Endometrium (tissue), 2 donors: ENCODE measurements around the gene EIF3B.
"Not testable (repeated sequence)": the region's sequence is repeated elsewhere in the genome, so short reads cannot be mapped to it uniquely, and the experiment has no call there.

Experiments
- FAIRE-seq: peaks from 2 replicates; lab custom pipeline; 2012; peaks lifted over from hg19 to GRCh38; lab: Jason Lieb, UNC
- donor health status: control.
- donor health status: control.

Gene EIF3B

DNA sequence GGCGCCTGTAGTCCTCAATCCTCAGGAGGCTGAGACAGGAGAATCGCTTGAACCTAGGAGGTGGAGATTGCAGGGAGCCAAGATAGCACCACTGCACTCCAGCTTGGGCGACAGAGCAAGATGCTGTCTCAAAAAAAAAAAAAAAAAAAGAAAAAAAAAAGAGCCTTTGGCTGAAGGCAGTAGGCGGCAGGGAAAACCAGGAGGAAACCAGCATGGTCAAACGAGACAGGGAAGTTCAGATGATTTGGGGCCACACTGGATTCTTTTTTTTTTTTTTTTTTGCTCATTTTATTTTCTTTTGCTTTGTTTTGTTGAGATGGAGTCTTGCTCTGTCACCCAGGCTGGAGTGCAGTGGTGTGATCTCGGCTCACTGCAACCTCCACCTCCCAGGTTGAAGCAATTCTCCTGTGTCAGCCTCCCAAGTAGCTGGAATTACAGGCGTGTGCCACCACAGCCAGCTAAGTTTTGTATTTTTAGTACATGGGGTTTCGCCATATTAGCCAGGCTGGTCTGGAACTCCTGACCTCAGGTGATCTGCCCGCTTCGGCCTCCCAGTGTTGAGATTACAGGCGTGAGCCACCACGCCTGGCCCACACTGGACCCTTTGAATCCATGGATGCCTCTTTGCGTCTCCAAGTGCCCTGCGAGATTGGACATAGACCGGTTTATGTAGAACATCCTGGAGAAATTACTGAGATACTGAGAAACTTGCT, 7.1 kb upstream of the EIF3B start:
- not testable (repeated sequence) for FAIRE-seq

DNA sequence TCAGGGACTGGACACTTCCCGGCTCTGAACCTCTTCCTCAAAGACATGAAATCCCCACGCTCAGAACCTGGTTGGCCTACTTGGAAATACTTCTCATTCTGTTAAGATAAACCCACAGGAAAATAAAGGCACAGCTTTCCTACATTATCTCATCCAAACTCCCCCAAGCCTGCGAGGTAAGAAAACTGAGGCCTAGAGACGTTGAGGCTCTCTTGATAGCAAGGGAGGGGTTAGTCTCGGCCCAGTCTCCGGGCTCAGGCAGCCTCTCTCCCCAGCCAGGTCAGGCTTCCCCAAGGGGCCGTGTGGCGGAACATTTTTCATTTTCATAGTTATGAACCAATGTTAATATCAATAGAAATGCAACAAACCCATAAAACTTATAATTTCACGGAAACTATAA, 4.6 kb upstream of the EIF3B start:
- no peak for FAIRE-seq

DNA sequence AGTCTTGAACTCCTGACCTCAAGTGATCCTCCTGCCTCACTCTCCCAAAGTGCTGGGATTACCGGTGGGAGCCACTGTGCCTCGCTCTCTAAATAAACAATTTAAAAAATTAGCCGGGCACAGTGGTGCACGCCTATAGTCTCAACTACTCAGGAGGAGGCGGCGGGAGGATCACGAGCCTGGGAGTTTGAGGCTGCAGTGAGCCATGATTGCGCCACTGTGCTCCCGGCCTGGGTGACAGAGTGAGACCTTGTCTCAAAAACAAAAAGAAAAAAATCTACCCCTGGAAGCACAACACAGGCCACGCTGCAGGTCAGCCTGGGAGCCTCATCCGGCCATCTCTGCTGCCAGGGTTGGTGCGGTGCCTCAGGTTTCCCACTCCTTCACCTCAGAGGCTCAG, 3.8 kb upstream of the EIF3B start:
- no peak for FAIRE-seq

DNA sequence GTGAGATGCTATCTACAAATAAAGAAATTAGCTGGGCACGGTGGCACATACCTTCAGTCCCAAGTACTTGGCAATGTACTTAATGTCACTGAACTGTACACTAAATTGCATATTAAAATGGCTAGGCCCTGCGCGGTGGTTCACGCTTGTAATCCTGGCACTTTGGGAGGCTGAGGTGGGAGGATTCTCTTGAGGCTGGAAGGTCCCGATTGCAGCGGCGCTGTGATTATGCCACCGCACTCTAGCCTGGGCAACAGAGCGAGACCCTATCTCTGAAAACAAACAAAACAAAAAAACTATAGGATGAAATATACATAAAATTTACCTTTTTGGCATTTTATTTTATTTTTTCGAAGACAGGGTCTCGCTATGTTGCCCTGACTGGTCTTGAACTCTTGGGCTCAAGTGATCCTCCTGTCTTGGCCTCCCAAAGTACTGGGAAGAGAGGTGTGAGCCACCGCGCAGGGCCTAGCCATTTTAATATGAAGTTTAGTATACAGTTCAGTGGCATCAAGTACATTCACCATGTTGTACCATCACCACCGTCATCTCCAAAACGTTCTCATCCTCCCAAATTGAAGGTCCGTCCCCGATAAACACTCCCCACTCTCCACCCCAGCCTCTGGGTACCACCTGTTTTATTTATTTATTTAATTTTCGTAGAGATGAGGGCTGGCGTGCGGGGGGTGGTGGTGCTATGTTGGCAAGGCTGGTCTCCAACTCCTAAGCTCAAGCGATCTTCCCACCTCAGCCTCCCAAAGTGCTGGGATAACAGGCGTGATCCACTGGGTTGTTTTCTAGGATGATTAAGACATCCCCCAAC, 1.3 kb upstream of the EIF3B start:
- no peak for FAIRE-seq

DNA sequence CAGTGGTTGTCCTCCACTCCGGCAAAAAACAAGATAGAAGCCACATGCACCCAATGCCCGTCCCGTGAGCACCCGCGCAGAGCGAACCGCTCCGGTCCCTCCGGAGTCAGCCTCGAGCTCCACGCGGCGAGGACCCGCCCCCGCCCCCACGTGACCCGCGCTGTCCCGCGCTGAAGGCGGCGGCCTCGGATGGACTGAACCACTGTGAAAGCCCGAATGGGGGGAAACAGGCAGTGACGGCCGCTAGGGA, 766 bp upstream of the EIF3B start:
- FAIRE-seq: no peak

DNA sequence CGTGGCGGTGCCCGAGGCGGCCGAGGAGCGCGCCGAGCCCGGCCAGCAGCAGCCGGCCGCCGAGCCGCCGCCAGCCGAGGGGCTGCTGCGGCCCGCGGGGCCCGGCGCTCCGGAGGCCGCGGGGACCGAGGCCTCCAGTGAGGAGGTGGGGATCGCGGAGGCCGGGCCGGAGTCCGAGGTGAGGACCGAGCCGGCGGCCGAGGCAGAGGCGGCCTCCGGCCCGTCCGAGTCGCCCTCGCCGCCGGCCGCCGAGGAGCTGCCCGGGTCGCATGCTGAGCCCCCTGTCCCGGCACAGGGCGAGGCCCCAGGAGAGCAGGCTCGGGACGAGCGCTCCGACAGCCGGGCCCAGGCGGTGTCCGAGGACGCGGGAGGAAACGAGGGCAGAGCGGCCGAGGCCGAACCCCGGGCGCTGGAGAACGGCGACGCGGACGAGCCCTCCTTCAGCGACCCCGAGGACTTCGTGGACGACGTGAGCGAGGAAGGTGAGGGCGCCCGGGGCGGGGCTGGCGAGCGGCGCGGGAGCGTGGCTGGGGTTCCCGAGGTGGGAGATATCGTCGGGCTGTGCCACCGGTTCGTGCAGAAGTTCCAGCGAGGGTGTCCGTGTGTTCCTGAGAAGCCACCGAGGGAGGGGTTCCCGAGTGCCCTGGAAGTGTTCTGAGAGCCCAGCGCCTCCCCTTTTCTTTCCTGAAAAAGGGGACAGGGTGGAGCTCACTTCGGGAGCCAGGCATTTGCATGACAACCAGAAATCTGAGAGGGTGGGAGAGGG, 495 bp downstream of the EIF3B start:
- no peak for FAIRE-seq

DNA sequence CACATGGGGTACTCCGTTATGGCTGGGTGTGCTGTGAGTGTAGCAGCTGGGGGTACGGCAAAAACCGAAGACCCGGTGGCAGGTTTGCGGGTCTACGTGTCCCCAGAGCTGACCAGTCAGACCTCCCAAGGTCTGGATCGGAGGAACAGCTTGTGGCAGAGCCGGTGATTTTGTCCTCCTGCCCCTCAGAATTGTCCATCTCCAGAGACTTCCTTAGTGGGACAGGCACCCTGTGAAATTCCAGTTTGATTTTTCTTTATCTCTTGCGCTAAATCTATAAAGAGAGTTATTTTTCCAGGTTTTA, 1.0 kb downstream of the EIF3B start:
- no peak for FAIRE-seq

DNA sequence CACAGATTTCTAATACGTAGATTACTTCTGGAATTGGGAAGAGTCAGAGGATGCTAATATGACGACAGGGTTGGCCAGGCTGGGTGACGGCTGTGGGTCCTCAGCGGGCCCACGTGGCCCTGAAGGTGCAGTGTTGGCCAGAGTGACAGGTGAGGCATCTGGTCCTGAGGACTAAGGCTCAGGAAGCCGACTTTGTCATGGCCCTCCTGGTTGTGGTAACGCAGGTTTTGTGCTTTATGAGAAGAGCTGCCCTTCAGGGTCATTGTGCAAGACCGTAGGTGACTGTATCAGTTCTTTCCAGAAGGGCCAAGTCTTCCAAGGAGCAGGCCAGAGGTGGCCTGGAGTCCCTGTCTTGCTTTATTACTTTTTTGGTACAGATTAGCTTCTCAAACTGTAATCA, 2.5 kb downstream of the EIF3B start:
- no peak for FAIRE-seq

DNA sequence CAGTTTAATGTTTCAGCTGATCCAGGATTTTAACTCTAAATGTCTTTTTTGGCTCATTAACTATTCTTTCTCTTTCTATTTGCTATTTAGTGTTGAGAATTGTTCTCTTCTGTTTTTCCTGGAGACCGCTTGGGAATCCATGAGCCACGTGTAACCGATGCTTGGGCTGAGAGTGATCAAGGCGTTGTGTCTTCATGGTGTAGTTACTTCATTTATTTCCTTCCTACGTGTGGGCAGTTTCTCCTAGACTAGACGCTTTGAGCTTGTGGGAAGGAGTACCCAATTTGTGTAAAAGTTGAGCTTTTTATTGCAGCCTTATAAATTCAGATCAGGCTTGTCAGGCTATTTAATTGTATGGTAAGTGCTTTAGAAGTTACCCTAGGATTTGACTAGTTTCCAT, 2.9 kb downstream of the EIF3B start:
- FAIRE-seq: no peak

DNA sequence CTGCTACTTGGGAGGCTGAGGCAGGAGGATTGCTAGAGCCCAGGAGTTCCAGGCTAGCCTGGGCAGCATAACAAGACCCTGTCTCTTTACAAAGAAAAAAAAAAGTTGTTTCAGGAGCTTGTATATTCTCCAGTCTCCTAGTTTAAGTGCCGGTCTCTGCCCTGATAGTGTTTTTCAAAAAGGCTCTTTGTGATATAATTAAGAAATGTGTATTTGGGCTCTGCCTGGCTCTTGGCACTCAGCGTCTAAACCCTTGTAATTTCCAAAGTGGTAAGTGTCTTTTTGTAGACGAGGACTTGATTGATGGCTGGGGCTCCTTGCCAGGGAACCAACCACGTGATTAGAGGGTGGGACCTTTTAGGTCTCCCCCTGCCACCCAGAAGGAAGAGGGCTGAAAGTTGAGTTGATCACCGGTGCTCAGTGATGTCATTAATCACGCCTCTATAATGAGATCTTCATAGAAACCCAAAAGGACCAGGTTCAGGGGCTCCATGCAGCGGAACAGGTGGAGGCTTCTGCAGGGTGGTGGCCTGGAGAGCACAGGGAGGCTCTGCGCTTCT, 4.4 kb downstream of the EIF3B start:
- no peak for FAIRE-seq

DNA sequence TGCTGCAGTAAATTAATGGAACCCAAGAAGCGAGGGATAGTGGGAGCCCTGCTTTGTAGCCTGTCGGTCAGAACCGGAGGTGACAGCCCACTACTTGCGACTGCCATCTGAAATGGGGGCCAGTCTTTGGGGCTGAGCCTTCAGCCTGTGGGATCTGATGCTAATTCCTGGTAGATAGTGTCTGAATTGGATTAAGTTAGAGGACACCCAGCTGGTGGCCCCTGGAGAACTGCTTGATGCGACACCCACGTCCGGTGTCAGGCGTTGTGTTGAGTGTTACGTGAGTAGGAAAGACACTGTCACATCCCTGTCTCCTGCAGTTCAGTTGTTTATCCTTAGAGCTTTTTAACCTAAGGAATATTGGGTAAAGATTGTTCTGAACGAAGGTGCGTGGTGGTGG, 5.0 kb downstream of the EIF3B start:
- no peak for FAIRE-seq

DNA sequence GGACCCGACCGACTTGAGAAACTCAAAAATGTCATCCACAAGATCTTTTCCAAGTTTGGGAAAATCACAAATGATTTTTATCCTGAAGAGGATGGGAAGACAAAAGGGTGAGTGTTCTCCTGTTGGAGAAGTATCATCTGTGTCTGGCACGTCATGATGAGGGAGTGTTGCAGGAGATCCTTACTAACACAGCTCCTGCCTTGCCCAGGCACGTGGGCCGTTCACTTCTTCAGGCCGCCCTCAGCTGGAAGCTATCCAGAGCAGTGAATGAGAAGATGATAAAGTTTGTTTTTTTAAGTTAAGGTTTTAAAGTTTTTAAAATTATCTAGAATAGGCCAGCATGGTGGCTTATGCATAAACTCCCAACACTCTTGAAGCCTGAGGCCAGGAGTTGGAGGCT, 6.2 kb downstream of the EIF3B start:
- no peak for FAIRE-seq

DNA sequence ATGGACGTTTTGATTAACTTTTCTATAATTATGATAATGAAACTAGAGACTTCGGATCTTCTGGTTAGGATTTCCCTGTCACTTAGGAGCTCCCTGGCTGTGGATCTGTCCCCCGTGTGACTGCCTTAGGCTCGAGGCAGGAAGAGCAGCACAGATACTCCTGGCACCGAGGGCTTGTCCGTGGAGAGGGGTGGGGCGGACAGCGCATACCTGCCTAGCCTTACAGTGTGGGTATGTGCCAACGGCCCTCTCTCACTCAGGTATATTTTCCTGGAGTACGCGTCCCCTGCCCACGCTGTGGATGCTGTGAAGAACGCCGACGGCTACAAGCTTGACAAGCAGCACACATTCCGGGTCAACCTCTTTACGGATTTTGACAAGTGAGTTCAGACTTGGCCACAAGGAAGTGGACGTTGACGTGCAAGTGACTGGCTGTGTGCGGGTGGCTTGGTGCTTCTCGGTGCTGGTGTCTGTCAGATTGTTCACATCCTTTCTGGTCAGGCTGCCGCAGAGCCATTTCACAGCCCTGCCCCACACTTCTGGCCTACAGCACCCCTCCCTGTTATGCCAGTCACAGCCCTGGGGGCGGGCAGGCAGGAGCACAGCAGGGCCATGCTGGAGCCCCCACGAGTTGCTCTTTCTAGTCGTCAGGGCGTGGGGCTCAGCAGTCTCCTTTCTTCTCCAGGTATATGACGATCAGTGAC, 7.9 kb downstream of the EIF3B start:
- no peak for FAIRE-seq

DNA sequence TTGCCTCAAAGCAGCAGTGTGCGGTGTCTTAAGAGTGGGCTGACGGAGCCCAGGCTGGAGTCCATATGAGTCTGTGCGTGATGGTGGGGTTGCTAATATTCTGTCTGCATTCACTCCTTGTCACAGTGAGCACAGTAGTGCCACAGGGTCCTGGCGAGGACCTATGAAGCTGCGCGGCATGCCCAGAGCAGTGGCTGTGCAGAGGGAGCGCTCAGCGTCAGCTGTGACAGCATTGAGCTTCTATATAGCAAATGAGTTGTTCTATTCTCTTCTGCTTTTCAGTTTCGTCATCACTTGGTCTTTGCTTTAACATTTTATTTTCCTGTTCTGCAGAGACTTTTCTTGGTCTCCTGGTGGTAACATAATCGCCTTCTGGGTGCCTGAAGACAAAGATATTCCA, 14.5 kb downstream of the EIF3B start:
- FAIRE-seq: no peak

DNA sequence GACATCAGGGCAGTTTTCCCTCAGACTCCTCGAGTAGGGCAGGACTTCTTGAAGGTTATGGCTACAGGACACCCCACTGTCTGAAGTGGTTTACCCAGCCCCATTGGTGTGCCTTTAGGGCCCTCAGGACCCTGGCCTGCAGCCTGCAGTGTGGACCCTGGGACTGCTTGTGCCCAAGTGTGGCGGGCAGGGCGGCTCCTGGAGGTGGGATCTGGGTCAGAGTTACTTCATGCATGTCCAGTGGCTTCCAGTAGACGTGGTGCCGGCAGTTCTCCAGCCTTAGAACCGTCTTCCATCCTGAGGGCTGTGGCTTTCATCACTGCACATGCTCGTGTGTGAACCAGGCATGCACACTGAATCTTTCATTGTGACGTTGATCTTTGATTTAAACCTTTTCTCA, 16.7 kb downstream of the EIF3B start:
- no peak for FAIRE-seq

DNA sequence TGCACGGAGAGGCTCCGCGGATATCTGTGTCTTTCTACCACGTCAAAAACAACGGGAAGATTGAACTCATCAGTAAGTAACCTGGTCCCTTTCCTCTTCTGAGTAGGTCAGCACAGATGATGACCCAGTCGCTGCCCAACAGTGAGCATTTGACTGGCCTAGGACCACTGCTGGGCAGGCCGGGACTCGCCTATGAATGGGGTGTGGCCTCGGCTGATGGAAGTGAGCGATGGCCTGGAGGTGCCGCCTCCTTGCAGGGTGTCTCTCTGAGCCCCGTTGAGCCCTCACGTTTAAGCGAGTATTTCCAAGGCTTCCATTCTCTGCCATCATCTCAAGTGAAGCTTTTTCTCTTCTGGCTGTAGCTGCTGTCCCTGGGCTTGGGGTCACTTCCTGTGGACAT, 18.1 kb downstream of the EIF3B start:
- FAIRE-seq: no peak

DNA sequence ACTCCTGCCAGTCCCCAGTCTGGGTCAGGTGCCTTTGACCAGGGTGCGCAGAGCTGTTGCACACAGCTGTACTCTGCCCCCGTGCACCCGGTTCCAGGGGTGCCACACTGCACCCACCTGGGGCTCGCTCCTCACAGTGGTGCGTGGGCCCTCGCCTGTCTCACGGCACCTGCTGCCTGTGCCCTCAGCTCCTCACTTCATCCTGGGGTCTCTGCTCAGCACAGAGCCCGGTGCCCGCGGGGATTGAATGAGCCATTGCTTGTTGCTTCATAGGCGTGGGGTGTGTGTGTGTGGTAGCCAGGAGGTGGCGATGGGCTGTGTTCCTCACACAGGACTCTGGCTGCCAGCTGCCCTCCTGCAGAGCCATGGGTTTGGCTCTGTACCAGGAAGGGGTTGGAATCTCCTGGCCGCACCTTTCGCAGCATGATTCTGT, 18.5 kb downstream of the EIF3B start:
- no peak for FAIRE-seq

DNA sequence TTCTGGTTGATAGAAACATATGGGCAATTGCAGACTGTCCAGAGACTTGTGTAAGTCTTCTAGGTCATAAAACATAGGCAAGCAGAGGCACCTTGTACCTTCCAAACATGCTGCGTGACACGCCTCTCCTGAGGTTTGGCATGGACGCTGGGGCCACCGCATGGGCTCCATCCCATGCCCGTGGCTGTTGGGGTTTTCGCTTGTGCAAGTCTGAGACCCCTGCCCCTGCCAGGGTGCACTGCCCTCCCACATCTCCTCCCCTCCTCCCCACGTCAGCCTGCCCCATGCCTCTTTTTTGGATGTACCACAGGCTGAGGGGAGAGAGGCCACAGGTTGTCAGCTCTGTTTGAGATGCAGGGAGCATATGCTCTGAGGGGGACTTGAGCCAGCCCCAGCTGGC, 19.0 kb downstream of the EIF3B start:
- FAIRE-seq: no peak

DNA sequence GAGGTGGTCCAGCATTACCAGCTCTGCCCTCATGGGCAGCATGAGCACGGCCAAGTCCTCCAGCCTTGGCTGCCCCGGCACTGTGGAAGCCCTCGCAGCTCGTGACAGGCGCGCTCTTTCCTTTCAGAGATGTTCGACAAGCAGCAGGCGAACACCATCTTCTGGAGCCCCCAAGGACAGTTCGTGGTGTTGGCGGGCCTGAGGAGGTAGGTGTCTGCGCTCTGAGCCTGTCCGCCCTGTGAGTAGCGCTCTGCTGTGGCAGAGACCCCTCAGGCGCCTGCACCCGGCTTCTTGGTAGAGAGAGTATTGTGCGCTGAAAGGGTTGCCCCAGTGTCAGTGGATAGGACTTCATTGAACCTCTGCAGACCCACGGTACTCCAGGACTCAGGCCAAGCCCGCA, 19.8 kb downstream of the EIF3B start:
- FAIRE-seq: no peak

DNA sequence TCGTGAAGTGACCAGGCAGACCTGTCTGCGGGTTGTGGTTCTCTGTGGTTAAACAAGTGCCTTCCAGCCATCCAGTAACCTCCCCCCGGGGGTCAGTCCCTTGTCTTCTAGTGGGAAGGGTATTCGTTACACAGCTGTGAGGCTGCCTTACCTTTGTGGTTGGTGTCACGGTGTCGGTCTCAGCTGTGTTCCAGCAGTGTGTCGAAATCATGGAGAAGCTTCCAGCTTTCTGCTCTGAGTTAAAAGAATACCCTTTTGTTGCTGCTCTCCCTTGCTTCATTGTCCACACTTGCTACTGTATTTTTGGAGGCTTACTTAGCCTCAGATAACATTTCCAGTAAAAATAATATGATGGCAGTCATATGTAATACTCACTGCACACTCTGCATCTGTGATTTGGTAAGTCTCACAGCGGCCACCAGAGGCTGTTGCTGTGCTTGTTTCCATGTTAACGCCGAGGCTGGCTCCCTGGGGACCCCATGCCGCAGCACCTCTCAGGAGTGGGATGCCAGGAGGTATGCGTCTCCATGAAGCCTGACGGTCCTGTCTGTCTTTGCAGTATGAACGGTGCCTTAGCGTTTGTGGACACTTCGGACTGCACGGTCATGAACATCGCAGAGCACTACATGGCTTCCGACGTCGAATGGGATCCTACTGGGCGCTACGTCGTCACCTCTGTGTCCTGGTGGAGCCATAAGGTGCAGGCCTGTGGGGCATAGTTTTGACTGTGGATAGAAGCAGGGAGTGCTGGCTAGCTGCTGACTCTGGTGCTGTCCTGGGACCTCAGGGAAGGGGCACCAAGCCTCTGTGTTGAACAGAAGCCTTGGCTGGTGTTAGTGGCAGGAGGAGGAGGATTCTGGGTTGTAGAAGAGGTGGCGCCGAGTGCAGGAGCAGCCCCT, 20.5 kb downstream of the EIF3B start:
- no peak for FAIRE-seq

DNA sequence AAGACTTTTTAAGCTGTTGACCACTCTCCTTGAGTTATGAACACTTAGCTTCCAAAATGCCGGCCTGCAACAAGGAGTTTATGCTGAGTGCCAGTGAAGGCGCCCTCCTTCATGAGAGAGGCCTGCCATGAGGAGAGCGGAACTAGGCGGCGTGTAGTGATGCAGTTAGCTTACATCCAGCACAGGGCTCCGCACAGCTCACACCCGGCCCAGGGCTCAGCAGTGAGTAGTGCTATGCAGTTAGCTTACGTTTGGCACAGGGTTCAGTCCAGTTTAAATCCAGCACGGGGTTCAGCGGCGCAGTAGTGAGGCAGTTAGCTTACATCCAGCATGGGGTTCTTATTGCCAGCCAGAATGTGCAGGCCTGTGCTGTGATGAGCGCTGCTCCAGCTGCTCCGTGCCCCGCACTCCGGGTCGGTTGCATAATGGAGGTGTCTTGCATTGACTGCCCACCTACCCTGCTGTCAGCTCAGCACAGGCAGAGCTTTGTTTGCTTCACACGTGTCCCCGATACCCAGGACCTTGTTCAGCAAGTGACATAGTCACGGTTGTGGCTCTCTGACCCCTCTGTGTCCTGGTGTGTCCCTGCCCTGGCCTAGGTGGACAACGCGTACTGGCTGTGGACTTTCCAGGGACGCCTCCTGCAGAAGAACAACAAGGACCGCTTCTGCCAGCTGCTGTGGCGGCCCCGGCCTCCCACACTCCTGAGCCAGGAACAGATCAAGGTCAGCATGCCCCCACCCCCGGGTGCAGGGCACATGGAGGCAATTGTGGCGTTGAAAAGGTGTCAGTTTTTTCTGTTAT, 21.9 kb downstream of the EIF3B start:
- no peak for FAIRE-seq
